ENCODE data around the gene BLNK. TPM values are rescaled to one million over a fixed set of nuclear protein-coding genes. Genes with fewer than 3 reads are reported as not detected.

The BLNK gene
- total RNA-seq, 6 experiments from 2014 or later = 9.9 to 47.7 (median 20.9) TPM

GRCh38 chr10:96168546-96168945, 102.8 kb downstream of the BLNK start:
- Histone ChIP-seq H3K36me3 (no peaks in the 10 kb centered on the region), H3K9me3 (no peaks in the 10 kb centered on the region), H3K4me3 (no peak overlapping the region), H3K27ac (no peak overlapping the region), H3K4me1 (no peaks in the 10 kb centered on the region), H3K27me3 (no peaks in the 10 kb centered on the region)
- DNase-seq (no peak), ATAC-seq (no peak)
- no peak for TF ChIP-seq POLR2A (IDR thresholded peaks at IDR 0.05)
- TF ChIP-seq CTCF (IDR thresholded peaks at IDR 0.05) = no peak
- intact Hi-C loops (cut with DNase I) = no loop called here
- 92% methylated on average over 1 of the region's 1 CpG for WGBS (ENCODE audit: insufficient coverage, low coverage, low lambda C conversion rate, missing lambda C conversion rate)

DNA sequence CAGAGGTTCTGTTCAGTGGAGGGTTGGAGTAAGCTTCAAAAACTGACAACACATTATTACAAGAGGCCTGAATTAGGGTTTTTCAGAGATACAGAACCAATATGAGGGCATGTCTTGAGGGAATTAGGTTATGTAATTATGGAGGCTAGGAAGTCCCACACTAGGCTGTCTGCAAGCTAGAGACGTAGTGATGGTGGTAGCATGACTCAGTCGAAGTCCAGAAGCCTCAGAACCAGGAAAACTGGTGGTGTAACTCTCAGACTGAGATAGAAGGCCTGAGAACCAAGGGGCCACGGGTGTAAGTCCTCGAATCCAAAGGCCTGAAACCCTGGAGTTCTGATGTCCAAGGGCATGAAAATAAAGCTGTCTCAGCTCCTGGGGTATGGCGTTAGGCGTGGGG, 105.6 kb downstream of the BLNK start:
- Histone ChIP-seq H3K4me1 (no peaks in the 10 kb centered on the region), H3K9me3 (no peaks in the 10 kb centered on the region), H3K27me3 (no peaks in the 10 kb centered on the region), H3K36me3 (no peaks in the 10 kb centered on the region), H3K4me3 (no peak overlapping the region), H3K27ac (no peak overlapping the region)
- intact Hi-C loops (cut with DNase I) = no loop called here
- WGBS (ENCODE audit: insufficient coverage, low coverage, low lambda C conversion rate, missing lambda C conversion rate) = 90% methylated on average over 2 of the region's 6 CpGs
- ATAC-seq (no peak), DNase-seq (no peak)
- TF ChIP-seq CTCF (IDR thresholded peaks at IDR 0.05) = no peak
- TF ChIP-seq POLR2A (IDR thresholded peaks at IDR 0.05) = no peak

- H3K9me3 ChIP-seq = no peaks in the 10 kb centered on the region
- no peak for ATAC-seq
- 83% methylated on average over 1 of the region's 1 CpG for WGBS (ENCODE audit: insufficient coverage, low coverage, low lambda C conversion rate, missing lambda C conversion rate)
- H3K27me3 ChIP-seq = no peaks in the 10 kb centered on the region
- H3K36me3 ChIP-seq = peaks cover 3 to 41% (median 11%) of the 10 kb centered on the region in 4 donors
- TF ChIP-seq CTCF (IDR thresholded peaks at IDR 0.05) (no peak), POLR2A (IDR thresholded peaks at IDR 0.05) (no peak)
- H3K4me1 ChIP-seq = no peaks in the 10 kb centered on the region
- no peak overlapping the region for H3K4me3 ChIP-seq
- no peak for DNase-seq
- no peak overlapping the region for H3K27ac ChIP-seq
- intact Hi-C loops (cut with DNase I) = no loop called here
Observed at GRCh38 chr10:96153070-96153469, 118.3 kb downstream of the BLNK start.

DNA sequence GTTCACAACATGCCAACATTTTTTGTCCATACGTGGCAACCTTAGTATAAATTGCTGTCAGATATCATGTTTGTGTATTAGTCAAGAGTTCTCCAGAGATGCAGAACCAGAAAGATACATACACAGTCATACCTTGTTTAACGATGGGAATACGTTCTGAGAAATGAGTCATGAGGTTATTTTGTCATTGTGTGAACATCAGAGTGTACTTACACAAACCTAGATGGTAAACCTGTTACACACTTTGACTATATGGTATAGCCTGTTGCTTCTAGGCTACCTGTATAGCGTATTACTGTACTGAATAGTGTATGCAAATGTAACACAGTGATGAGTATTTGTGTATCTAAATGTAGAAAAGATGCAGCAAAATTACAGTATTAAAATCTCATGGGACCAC, 118.9 kb downstream of the BLNK start:
- WGBS (ENCODE audit: insufficient coverage, low coverage, low lambda C conversion rate, missing lambda C conversion rate) = 80% methylated on average over 4 of the region's 4 CpGs
- H3K4me1 ChIP-seq = no peaks in the 10 kb centered on the region
- TF ChIP-seq POLR2A (IDR thresholded peaks at IDR 0.05) = no peak
- TF ChIP-seq CTCF (IDR thresholded peaks at IDR 0.05) = no peak
- intact Hi-C loops (cut with DNase I) = no loop called here
- H3K27ac ChIP-seq = no peak overlapping the region
- no peak overlapping the region for H3K4me3 ChIP-seq
- DNase-seq (no peak), ATAC-seq (no peak)
- H3K9me3 ChIP-seq = no peaks in the 10 kb centered on the region
- H3K36me3 ChIP-seq = peaks cover 3 to 38% (median 11%) of the 10 kb centered on the region in 4 donors
- H3K27me3 ChIP-seq = no peaks in the 10 kb centered on the region

Other genes starting within 250 kb of the BLNK start
- 1 to 10 TPM; 1.3 to 3.3 (median 2.3) TPM for gene CCNJ, start 228.0 kb downstream of the BLNK start, total RNA-seq
- gene ZNF518A, start 141.3 kb downstream of the BLNK start, total RNA-seq = 10 to 100 TPM in 1 of 6 experiments, 1 to 10 TPM in 5; 6.7 to 10.4 (median 8.8) TPM
- not detected for gene DNTT, start 32.9 kb upstream of the BLNK start, total RNA-seq
- not detected for gene OPALIN, start 87.4 kb upstream of the BLNK start, total RNA-seq
- under 1 TPM in 2 of 6 experiments, not detected in 4; 0.11 to 0.14 TPM for gene TLL2, start 242.4 kb upstream of the BLNK start, total RNA-seq